Stimulated activated CD4-positive, alpha-beta T cell treated with anti-CD3 and anti-CD28 coated beads, TNF-alpha, amount 100 ng/mL, for 4 hours (primary cell): ENCODE measurements around the gene WNK2.

Experiments
- DNase-seq, 3 experiments: peaks; one replicate each; pipeline ENCODE4 v3.0.0-alpha.2; 2020; ENCODE audit warnings: low read depth in 3 of 3

WNK2 gene

GRCh38 chr9:93198838-93199625 is 15.1 kb downstream of the WNK2 start:
- DNase-seq, result no peak

- DNase-seq, result no peak
Measured at GRCh38 chr9:93200449-93200742, 16.5 kb downstream of the WNK2 start.

DNA sequence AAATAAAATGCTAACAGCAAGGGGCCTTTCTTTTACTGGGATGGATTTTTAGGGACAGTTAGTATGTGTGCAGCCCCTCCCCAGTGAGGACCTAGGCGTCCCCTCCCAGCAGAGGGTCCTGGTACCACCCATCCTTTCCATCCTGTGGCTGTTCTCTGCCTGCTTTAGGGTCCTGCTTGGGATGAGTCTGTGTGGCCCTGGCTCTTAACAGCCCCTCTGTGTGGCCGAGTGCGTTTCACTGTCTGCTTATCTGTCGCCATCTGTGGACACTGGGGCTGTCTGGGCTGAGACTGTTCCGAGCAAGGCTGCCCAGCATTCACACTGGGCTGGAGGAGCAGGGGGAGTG is 17.0 kb downstream of the WNK2 start:
- no peak for DNase-seq

DNA sequence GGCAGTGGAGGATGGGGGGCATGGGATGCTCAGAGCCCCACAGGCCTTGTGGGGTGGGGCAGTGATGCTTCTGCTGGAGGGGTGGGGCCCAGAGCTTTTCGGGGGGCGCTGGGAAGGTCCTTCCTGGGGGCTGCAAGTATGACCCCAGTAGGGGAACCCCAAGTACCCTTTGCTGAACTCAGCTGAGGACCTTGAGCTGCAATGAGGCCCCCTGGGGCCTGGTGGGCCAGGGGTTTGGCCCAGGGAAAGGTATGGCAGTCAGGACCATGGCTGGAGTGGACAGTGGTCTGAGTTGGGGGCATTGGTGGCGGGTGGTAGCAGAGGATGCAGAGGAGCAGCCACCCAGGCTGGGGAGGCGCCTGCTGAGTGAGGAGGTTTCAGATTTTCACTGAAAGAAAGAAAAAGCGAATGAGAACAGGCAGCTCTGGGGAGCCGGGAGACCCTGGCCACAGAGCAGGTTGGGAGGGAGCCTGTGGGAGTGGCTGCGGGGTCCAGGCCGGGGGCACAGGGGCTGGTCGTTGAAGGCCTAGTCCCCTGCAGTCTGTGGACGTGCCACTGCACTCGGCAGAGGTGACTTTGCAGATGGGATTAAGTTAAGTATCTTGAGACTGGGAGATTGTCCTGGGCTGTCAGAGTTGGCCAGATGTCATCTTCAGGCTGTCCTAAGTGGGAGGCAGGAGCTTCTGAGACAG is 19.2 kb downstream of the WNK2 start:
- no peak for DNase-seq

DNA sequence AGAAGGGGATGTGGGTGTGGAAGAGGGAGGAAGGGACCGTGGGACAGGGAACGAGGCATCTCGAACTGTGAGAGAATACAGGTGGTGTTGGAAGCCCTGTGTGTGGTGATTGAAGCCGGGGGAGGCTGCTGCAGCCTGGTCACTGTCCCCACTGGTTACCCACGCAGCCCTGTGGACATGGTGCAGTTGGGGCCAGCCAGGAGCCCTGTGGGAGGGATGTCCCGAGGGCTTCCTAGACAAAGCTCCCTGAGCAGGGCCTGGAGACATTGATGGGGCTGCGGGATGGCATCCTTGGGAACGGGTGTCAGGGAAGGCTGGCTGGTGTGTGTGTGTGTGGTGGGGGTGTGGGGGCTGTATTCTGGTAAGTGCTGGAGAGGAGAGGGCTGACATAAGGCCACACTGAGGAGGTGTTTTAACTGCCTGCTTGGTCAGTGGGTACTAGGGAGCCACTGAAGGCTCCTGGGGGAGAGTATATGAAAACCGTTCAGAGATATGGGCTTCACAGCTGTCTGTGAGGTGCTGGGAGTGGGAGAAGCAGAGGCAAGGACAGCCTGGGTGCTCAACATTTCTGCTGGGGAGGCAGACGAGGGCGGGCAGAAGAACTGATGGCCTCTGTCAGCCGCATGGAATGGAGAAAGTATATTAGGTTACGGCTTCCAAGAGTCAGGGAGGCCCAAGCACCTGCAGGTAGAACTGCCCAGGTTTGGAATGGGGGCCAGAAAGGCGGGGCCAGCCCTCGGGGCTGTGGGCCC is 20.0 kb downstream of the WNK2 start:
- no peak for DNase-seq

DNA sequence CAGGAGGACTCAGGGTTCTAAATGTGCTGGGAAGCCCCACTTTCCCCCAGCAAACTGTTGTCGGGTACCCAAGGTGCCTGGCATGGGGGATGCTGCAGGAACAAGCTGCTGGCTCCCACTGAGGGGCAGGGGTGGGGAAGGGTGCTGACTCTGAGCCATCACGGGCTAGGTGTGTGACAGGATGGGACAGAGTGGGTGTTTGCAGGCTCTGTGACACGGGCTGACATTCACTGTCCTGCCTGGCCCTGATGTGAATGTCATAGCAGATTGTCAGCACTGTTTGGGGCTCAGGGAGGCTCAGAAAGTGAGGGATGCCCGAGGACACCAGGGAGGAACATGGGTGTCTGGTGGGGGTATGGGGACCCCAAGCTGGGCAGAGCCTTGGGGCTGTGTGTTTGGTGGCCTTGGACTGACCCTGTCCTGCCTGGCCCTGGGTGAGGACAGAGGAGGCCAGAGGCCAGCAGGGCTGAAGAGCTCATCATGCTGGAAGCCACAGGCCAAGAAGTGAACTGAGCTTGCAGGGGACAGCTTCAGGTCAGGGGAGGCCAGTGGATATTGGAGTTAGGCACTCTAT is 20.6 kb downstream of the WNK2 start:
- no peak for DNase-seq

- no peak for DNase-seq
Measured at GRCh38 chr9:93205045-93205768, 21.3 kb downstream of the WNK2 start.

GRCh38 chr9:93205896-93206575 is 22.1 kb downstream of the WNK2 start:
- DNase-seq, result no peak

DNA sequence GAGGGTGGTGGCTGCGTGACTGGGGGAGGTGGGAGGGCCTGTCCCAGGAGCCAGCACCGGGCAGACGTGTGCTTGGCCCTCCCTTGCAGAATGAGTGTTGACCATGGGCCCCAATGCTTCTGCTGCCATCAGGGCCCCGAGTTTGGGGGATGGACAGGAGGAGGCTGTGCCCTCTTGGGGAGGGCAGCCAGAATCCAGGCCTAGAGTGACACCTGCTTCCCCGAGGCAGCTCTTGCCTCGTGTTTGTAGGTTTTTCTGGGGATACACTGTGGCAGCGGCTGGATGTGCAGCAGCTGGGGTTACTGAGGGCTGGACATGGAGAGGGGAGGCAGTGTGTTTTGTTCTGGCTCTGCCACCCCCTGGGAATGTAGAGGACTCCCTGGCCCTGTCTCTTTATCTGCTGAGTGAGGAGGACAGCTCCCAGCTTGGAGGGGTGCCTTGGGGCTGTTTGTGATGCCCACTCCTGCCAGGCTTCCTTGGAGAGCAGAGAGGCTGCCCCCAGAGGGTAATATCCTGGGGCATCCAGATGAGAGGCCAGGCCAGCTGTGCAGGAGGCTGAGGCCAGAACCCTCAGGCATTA is 22.7 kb downstream of the WNK2 start:
- no peak for DNase-seq

DNA sequence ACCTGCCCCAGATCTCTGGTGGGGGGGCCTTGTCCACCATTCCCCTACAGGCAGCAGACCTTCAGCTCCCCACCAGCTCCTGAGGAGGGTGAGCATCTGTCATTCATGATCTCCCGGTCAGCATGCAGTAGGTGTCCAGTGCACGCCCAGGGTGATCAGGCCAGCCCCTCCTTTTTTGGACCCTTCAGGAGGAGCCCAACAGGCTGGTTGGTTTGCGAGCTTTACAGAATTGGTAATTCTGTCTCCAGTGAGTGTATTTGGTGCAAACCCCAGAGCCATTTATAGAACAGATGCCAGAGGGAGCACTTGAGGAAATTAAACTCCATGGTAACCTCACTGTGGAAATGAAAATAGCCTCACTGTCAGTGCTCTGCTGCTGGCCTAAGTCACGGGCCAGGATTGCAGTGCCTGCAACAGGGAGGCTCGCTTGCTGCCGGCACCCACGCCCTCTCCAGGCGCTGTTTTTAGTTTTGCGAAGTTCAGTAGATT is 23.4 kb downstream of the WNK2 start:
- no peak for DNase-seq

GRCh38 chr9:93207860-93208734 is 24.2 kb downstream of the WNK2 start:
- DNase-seq, result no peak

DNA sequence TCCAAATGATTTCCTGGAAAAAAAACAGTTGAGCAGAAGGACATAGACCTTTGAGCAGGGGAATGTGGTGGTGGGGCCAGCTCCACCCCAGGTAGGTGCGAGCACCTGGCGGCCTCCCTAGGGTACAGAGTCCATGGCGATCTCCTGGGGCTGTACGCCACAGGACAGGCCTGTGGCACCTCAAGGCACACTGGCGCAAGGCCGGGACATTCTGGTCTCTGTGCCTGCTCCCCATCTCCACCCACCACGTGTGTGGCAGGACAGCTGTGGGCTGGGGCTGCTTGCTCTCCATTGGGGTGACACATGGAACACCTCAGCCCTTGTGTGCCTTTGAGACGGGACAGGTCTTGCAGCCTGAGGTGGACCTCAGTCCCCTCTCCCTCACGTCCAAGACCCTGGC is 25.2 kb downstream of the WNK2 start:
- no peak for DNase-seq

GRCh38 chr9:93209576-93210323 is 25.8 kb downstream of the WNK2 start:
- DNase-seq, result no peak

- no peak for DNase-seq
Measured at GRCh38 chr9:93210324-93210973, 26.5 kb downstream of the WNK2 start.

GRCh38 chr9:93210974-93211653 is 27.2 kb downstream of the WNK2 start:
- DNase-seq, result no peak

- no peak for DNase-seq
Measured at GRCh38 chr9:93211654-93212001, 27.7 kb downstream of the WNK2 start.

DNA sequence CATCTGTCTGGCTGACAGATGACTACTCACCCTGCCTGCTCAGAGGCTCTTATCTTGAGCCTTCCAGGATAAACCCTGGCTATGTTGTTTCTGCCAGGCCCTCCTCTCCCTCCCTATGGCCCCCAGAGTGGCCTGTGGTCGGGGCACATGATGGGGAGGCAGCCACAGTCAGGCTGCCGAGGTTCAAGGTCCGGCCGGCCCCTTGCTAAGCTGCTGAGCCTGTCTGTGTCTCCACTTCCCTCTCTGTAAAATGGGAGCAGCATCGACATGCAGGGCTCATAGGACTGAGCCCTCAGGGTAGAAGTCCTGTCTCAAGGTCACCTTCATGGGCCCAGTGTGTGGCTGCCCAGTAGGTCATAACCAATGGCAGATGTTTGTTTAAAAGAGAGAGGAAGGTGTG is 28.5 kb downstream of the WNK2 start:
- DNase-seq, result no peak

- no peak for DNase-seq
Measured at GRCh38 chr9:93216073-93216365, 32.1 kb downstream of the WNK2 start.
